K562 (cell line): ENCODE measurements around the gene PTTG1IP. TPM values are rescaled to one million over a fixed set of nuclear protein-coding genes. Genes with fewer than 3 reads are reported as not detected.

Experiments used
- BRF1 ChIP-seq: IDR thresholded peaks from 3 replicates; pipeline ENCODE4 v1.6.1; 2011; ENCODE audit warnings: borderline replicate concordance, mild to moderate bottlenecking; ENCODE audit not compliant: insufficient read length; ENCODE audit errors: extremely low read depth
- CAMTA2 ChIP-seq: fragments of 250-450 bp; sonication (Bioruptor Pico); conservative IDR thresholded peaks from 2 replicates; pipeline ENCODE4 v1.5.1; 2022
- MAZ ChIP-seq, 2 experiments: fragments of 450-650 bp in 1 of 2; sonication (generic) in 1 of 2; formaldehyde crosslinking; IDR thresholded peaks in 1 of 2; conservative IDR thresholded peaks in 1 of 2; 2 replicates each; pipeline versions ENCODE4 v1.4.0 to v1.5.0; 2020; ENCODE audit warnings: mild to moderate bottlenecking in 1 of 2, missing genetic modification reagents in 1 of 2
- MGA ChIP-seq: fragments of 450-650 bp; IDR thresholded peaks from 2 replicates; pipeline ENCODE4 v1.6.1; 2016; ENCODE audit warnings: mild to moderate bottlenecking, moderate library complexity
- MLLT1 ChIP-seq, 2 experiments: fragments of 450-650 bp; IDR thresholded peaks; 2 replicates each; pipeline ENCODE4 v1.6.1; 2016
- POU5F1 ChIP-seq: fragments of 150-350 bp; IDR thresholded peaks from 2 replicates; pipeline ENCODE4 v1.6.1; 2014; ENCODE audit warnings: borderline replicate concordance, low read length, low read depth, mild to moderate bottlenecking; ENCODE audit not compliant: partially characterized antibody
- THAP12 ChIP-seq: fragments of 250-450 bp; sonication (Bioruptor Pico); IDR thresholded peaks from 2 replicates; pipeline ENCODE4 v1.9.0; 2021; ENCODE audit warnings: mild to moderate bottlenecking, inconsistent platforms
- ZBTB12 ChIP-seq: fragments of 250-450 bp; sonication (Bioruptor Pico); IDR thresholded peaks from 2 replicates; pipeline ENCODE4 v1.4.0; 2020
- polyA plus RNA-seq, 8 experiments: library from polyadenylated mRNA; depleted of rRNA in 4 of 8; stranded (reverse) in 5 of 8; unstranded in 3 of 8; fragments of >200 nt; fragmentation: Nextera tagmentation in 2 of 8; fragmentation: Illumina TruSeq in 1 of 8; extraction: Ambion mirVana in 2 of 8; extraction: Trizol in 1 of 8; gene quantifications; 2 replicates each; pipeline versions ENCODE4 v1.2.1 to v1.2.3, GENCODE V29; 2011 to 2014; ENCODE audit warnings: inconsistent platforms in 1 of 8, missing spikeins in 1 of 8
- total RNA-seq, 7 experiments: library from RNA; depleted of rRNA in 6 of 7; stranded (reverse); fragments of >200 nt in 6 of 7; fragmentation: Illumina TruSeq in 2 of 7; extraction: Trizol in 2 of 7; gene quantifications; 2 replicates each; pipeline versions ENCODE4 v1.2.1 to v1.2.3, GENCODE V29; 2011 to 2021; ENCODE audit warnings: low replicate concordance in 1 of 7

PTTG1IP gene
- total and polyA plus RNA-seq, 9 of the 15 experiments (the other 6 are each of a cell fraction or from before 2014, with no cell fraction given): 5.0 to 99.3 (median 82.4) TPM

GRCh38 chr21:44872649-44873355, 688 bp downstream of the PTTG1IP start (continued):
- TF ChIP-seq MGA (0 out of 2 replicates have a peak, but pooled peaks have one; percentile 24), BRF1 (no peak), ZBTB12 (no peak), MAZ (CRISPR knock-in tag; conservative IDR thresholded peaks at IDR 0.05 in 1 of 2, IDR thresholded peaks at IDR 0.05 in 1 of 2) (peak in 1 of 2 experiments; percentile 47; a peak in 2 of 4 replicates), POU5F1 (no peak), MLLT1 (IDR thresholded peaks at IDR 0.05) (no peak), CAMTA2 (CRISPR knock-in tag) (no peak), THAP12 (CRISPR knock-in tag) (no peak)
